ENCODE data around the gene ASGR2. TPM values are rescaled to one million over a fixed set of nuclear protein-coding genes. Genes with fewer than 3 reads are reported as not detected.

The ASGR2 gene
- polyA plus RNA-seq, 1 of the 3 experiments (the other 2 are of a cell fraction) = not detected

- no peak for TF ChIP-seq ZBTB33 (IDR thresholded peaks at IDR 0.05; ENCODE audit: borderline replicate concordance, low read depth)
These were observed 7.4 kb downstream of the ASGR2 start (continued) for GRCh38 chr17:7107012-7107754.

DNA sequence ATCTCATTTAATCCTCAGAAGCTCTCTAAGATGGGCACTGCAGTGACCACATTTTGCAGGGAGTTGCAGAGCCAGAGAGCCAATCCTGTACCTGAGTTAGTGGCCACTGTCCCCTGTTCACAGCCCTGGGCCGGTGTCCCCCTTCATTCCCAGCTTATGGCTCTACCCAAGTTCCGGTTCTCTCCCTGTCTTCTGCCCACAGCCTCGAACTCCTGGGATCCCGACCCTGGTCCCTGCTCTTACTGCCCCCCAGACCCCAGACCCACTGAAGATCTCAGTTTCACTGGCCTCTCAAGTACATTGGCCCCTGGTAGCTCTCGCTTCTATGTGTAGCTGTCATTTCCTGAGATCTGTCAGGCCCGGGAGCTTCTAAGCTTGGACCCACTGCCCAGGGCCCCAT, 12.2 kb downstream of the ASGR2 start:
- DNase-seq = no peak
- no peaks in the 10 kb centered on the region for H3K4me1 ChIP-seq (ENCODE audit: control insufficient read depth in 1 of 2, insufficient read depth in 2 of 2, low read depth in 1 of 2, low read length in 1 of 2)
- peaks cover 89% of the 10 kb centered on the region for H3K27me3 ChIP-seq (ENCODE audit: insufficient read depth)
- WGBS (ENCODE audit: low lambda C conversion rate) = 22% methylated on average over 6 of the region's 6 CpGs
- no peaks in the 10 kb centered on the region for H3K36me3 ChIP-seq (replicated peaks in 1 of 2; ENCODE audit: control insufficient read depth in 1 of 2, insufficient read depth in 2 of 2, low read length in 1 of 2)
- no peak overlapping the region for H3K4me2 ChIP-seq
- no peak overlapping the region for H3K27ac ChIP-seq (ENCODE audit: low read depth in 2 of 2, low read length in 1 of 2)
- TF ChIP-seq TEAD4 (IDR thresholded peaks at IDR 0.05; ENCODE audit: borderline replicate concordance, insufficient read depth) = no peak
- TF ChIP-seq MXI1 (IDR thresholded peaks at IDR 0.05; ENCODE audit: low read depth, low read length) = no peak
- TF ChIP-seq, protein P1, sequence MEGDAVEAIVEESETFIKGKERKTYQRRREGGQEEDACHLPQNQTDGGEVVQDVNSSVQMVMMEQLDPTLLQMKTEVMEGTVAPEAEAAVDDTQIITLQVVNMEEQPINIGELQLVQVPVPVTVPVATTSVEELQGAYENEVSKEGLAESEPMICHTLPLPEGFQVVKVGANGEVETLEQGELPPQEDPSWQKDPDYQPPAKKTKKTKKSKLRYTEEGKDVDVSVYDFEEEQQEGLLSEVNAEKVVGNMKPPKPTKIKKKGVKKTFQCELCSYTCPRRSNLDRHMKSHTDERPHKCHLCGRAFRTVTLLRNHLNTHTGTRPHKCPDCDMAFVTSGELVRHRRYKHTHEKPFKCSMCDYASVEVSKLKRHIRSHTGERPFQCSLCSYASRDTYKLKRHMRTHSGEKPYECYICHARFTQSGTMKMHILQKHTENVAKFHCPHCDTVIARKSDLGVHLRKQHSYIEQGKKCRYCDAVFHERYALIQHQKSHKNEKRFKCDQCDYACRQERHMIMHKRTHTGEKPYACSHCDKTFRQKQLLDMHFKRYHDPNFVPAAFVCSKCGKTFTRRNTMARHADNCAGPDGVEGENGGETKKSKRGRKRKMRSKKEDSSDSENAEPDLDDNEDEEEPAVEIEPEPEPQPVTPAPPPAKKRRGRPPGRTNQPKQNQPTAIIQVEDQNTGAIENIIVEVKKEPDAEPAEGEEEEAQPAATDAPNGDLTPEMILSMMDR (IDR thresholded peaks at IDR 0.05) = no peak
- no peak for TF ChIP-seq YY1 (IDR thresholded peaks at IDR 0.05; ENCODE audit: low read depth)
- no peak for TF ChIP-seq GATA2 (CRISPR knock-in tag; IDR thresholded peaks at IDR 0.05)
- no peak for TF ChIP-seq GABPA (IDR thresholded peaks at IDR 0.05; ENCODE audit: low read depth)
- no peak for TF ChIP-seq TCF12 (IDR thresholded peaks at IDR 0.05)
- no peak for TF ChIP-seq POLR2AphosphoS5 (IDR thresholded peaks at IDR 0.05; ENCODE audit: low read depth, low read length)
- no peak for TF ChIP-seq FOSL2 (IDR thresholded peaks at IDR 0.05; ENCODE audit: borderline replicate concordance, low read depth)
- TF ChIP-seq RFX5 (IDR thresholded peaks at IDR 0.05; ENCODE audit: low read length) = no peak
- no peak for TF ChIP-seq RAD21 (IDR thresholded peaks at IDR 0.05; ENCODE audit: low read length)
- no peak for TF ChIP-seq REST (IDR thresholded peaks at IDR 0.05; ENCODE audit: low read depth, low read length)
- no peak overlapping the region for H3K4me3 ChIP-seq (ENCODE audit: low read depth in 2 of 2, low read length in 1 of 2)
- H3K9me2 ChIP-seq = no peaks in the 10 kb centered on the region
- no peaks in the 10 kb centered on the region for H3K79me2 ChIP-seq (ENCODE audit: insufficient read depth)
- POLR2A ChIA-PET = interaction anchor here (0.8 kb wide), 1 partner anchor 8 kb away, joined by 3 read pairs; no protein-coding TSS in a partner anchor
- no peak overlapping the region for H3K9ac ChIP-seq
- no peaks in the 10 kb centered on the region for H4K20me1 ChIP-seq (ENCODE audit: insufficient read depth)
- no peaks in the 10 kb centered on the region for H3K9me3 ChIP-seq
- peaks cover 4% of the 10 kb centered on the region for H3F3A ChIP-seq (replicated peaks; ENCODE audit: insufficient read depth)
- H2AFZ ChIP-seq (ENCODE audit: low read depth) = no peak overlapping the region
- CTCF ChIA-PET = interaction anchor here (0.8 to 3.0 kb wide), 5 partner anchors 8 to 81 kb away, joined by 3 to 16 read pairs (median 3); partner anchors contain the start of gene SLC16A11

Measured in SK-N-SH (cell line).